ENCODE data around the gene ADARB2.

DNA sequence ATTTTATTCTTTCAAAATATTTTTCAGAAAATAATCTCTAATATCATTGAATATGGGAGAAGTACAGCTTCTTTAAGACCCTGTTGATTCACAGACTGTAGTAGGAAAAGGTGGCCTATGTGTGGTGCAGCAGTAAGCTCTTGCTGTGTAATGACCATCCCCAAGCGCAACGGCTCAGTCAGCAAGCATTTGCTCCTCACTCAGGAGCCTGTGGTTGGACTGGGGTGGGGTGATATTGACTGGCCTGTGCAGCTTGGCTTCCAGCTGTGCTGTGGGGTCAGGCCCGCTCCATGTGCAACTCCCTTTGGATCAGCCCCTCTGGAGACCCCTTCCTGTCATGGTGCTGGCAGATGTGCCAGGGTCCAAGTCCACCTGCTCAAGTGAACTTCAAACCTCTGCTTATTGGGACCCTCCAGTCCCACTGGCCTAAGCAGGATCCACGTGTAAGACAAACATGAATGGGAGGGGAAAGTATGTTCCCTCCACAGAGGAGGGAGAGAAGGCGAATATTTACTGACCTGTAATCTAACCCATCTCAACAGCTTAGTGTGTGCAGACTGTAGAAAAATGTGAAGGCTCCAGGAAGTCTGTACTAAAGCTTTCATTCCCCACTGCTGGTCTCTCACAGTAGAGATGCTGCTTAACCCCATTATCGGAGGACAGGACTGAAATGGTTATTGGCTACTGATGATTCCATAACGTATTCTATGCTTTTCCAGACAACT, 441.4 kb downstream of the ADARB2 start:
- no peak for TF ChIP-seq GABPA (IDR thresholded peaks at IDR 0.05; ENCODE audit: low read depth)
- no peak for TF ChIP-seq POLR2AphosphoS5 (IDR thresholded peaks at IDR 0.05; ENCODE audit: low read depth)
- TF ChIP-seq, protein P1, sequence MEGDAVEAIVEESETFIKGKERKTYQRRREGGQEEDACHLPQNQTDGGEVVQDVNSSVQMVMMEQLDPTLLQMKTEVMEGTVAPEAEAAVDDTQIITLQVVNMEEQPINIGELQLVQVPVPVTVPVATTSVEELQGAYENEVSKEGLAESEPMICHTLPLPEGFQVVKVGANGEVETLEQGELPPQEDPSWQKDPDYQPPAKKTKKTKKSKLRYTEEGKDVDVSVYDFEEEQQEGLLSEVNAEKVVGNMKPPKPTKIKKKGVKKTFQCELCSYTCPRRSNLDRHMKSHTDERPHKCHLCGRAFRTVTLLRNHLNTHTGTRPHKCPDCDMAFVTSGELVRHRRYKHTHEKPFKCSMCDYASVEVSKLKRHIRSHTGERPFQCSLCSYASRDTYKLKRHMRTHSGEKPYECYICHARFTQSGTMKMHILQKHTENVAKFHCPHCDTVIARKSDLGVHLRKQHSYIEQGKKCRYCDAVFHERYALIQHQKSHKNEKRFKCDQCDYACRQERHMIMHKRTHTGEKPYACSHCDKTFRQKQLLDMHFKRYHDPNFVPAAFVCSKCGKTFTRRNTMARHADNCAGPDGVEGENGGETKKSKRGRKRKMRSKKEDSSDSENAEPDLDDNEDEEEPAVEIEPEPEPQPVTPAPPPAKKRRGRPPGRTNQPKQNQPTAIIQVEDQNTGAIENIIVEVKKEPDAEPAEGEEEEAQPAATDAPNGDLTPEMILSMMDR (IDR thresholded peaks at IDR 0.05; ENCODE audit: insufficient read depth, low read length), result no peak
- TF ChIP-seq REST (IDR thresholded peaks at IDR 0.05; ENCODE audit: insufficient replicate concordance, low read depth), result no peak

Data from HL-60 (cell line).